Medulla oblongata (tissue), 1 donor: ENCODE results near the gene MYH13.
"Not testable (repeated sequence)": the region's sequence is repeated elsewhere in the genome, so short reads cannot be mapped to it uniquely, and the experiment has no call there.

Source experiments
- DNase-seq: peaks from one replicate; pipeline ENCODE4 v3.0.0-alpha.2; 2015; ENCODE audit errors: extremely low spot score

The MYH13 gene

DNA sequence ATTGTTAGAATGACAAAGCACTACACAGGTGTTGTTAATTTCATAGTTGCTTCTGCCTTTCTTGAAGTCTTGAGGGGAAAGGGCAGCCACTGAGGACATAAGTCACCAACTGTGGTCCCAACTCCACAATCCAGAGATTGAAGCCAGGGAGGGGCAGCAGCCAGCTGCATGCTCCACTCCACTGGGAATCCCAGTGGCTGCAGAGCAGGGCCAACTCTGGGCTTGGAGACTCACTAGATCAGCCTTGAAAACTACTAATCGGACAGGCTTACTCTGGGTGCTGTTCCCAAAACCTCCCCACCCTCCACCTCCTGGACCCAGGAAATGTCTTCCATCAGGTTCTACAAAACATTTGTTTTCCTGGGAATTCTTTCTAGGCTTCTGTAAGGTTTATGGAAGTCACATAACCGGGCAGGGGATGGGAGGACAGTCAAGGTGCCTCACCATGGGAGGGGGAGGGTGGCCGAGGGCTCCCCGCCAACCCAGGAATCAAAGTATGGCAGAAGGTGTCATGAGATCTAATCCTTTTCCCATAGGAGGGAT lies 68.0 kb downstream of the MYH13 start:
- DNase-seq: no peak

DNA sequence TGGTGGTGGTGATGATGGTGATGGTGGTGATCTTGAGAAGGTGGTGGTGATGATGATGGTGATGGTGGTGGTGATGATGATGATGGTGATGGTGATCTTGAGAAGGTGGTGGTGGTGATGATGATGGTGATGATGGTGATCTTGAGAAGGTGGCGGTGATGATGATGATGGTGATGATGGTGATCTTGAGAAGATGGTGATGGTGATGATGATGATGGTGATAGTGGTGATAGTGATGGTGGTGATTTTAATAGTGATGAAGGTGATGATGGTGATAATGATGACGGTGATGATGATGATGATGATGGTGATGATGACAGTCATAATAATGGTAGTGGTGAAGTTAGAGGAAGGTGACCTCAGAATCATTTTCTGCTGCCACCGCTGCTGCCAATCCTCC lies 75.1 kb downstream of the MYH13 start:
- DNase-seq: no peak

DNA sequence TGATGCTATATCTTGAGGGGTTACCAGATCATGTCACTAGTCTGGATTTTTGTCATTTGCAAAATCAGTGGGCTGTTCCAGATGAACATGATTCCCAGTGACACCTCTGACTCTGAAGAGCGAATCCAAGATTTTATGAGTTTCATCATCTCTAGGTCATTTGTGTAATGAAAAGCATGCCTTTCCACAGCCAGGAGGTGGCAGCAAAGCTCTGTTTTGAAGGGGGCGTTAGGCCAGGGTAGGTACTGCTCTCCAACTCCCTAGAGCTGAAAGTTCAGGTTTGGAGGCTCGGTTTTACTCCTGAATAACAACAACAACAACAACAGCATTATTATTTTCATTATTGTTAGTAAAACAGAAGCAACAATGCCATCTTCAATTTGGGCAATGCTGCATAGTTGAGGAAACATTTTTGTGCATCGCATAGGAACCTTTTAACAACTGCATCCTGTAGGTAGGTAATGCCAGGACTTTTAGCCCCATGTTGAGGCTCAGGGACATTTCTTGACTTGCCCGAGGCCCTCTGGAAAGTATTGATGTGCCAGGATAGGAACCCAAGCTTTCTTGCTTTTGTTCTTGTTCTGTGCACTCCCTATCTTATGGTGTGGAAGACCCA lies 77.0 kb downstream of the MYH13 start:
- peak; percentile 73 for DNase-seq

DNA sequence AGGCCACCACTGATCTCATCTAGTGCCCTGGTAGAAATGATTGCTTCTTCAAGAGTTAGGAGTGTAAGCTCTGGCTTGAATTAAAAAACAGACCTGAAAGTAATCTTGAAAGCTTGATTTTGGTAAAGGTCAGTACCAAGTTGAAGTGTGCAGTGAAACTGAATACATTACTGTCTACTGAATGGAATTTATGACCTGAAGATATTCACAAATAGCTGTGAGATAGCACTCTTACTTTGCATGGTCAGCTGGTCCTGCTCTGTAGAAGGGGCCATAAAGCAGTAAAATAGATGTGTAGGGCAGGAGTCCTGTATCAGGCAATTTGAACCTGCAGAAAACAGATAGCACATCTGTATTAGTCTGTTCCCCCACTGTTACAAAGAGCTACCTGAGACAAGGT lies 78.6 kb downstream of the MYH13 start:
- DNase-seq: no peak

DNA sequence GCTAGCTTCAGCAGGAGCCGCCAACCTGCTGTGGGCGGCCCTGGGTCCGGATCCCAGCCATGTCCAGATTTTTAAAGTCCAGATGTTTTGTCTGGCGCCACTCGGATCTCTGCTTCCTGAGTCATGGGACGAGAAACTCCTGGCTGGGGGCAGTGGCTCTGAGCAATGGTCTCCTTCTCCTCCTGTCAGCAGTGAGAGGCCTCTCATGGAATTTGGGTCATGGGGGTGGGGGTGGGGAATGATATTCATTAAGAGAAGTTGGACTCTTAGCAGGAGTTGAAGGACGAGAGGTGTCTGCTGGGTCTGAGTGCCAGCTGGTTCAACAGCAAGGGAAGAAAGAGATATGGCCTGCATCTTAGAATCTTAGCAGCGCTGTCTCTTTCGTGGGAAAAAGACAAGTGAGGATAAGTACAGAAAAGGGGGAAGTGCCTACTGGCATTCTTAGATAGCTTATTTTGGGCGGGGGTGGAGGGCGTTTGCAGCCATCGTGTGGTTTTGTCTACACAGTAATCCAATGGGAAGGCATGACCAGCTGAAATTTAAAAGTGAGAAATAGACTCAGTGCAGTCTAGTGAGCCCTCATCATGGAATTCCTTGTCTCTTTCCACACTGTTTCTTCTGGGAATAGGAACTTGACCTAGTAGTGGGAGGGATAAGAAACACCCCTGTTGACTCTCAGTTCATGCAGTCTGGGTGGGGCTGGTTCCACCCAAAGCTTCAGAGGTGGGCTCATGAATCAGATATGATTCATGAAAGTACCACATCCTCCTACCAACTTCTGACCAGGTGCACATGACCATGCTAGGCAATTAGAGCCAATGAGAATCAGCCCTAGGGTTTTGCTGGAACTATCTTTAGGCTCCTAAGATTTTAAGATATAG lies 80.5 kb downstream of the MYH13 start:
- no peak for DNase-seq

DNA sequence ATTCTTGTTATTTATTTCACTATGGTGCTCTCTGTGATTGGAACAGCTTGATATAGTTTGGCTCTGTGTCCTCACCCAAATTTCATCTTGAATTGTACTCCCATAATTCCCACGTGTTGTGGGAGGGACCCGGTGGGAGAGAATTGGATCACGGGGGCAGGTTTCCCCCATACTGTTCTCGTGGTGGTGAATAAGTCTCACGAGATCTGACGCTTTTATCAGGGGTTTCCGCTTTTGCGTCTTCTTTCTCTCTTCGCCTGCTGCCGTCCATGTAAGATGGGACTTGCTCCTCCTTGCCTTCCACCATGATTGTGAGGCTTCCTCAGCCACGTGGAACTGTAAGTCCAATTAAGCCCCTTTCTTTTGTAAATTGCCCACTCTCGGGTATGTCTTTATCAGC lies 81.2 kb downstream of the MYH13 start:
- DNase-seq: not testable (repeated sequence)

DNA sequence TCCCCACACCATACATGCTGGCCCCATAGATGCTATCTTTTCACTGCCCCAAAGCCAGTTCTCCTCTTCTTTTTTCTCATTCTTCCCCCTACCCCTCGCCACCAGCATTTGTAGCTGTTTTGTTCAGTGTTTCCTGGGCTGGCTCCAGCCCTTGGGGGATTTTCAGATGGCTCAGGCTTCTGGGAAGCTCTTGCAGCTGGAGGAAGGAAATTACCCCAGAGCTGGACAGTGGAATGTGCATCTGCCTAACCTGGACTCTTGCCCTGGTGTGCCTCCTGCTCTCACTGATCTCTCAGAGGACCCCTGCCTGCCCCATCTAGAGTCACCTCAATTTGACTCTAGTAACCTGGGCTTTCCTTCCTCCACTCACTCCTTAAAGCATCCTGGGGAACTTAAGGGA lies 82.8 kb downstream of the MYH13 start:
- DNase-seq: no peak

DNA sequence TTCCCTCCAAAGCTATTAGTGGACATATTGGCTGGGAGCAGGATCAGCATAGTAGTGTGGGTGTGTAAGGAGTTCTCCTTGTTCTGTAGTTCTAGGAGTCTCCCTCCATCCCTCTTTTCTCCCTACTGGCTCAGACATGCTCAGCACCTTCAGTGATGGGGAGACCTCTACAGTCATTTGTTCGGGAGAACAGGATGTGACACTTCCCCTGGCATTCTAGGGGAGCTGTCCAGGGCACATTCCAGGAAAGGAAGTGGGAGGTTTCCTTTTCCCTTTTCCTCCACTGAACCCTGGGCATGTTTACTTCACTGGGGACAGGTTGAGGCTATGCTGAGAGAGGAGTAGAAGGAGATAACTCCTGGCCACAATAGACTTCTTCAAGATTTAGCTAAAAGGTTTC lies 86.5 kb downstream of the MYH13 start:
- no peak for DNase-seq

DNA sequence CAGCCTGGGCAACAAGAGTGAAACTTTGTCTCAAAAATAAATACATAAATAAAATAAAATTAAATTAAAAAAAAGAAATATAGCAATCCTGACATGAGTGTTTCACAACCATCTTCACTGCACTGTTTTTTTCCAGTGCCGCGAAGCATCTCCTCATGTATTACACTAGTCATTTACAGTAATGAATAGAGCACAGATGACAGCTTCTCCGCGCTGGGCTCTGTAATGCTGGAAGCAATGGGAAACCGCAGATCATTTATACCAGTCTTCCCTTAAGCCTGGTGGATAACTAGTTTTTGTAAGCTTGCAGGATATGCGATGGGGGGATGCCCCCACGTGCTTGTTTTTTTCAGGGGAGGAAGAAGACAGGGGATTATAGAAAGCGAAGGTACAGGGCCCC lies 86.9 kb downstream of the MYH13 start:
- DNase-seq: no peak

DNA sequence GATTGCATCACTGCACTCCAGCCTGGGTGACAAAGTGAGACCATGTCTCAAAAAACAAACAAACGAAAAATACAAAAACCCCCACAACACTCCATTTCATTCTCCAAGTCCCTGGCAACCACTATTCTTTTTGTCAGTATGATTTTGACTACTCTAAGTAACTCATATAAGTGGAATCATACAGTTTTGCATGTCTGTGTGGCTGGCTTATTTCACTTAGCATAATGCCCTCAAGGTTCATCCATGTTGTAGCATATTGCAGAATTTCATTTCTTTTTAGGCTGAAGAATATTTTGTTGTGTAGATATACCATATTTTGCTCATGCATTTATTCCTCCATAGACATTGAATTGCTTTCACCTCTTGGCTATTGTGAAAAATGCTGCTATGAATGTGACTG lies 92.7 kb downstream of the MYH13 start:
- no peak for DNase-seq

DNA sequence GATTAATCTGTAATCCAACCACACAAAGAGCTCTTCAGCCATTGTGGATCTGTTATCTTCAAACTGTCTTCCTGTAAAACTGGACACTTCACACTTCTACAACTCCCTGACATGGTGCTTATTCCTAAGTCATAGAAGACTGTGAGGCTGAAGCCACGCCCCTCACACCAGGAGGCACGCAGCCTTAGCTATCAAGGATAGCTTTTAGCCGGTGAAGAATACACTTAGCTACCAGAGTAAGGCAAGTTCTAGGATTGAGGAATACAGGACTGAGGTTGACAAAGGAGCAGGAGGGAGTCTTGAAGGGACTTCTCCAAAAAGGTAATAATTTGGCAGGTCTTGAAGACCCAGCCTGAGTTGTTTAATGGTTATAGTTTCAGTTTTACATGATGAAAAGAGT lies 94.6 kb downstream of the MYH13 start:
- no peak for DNase-seq

DNA sequence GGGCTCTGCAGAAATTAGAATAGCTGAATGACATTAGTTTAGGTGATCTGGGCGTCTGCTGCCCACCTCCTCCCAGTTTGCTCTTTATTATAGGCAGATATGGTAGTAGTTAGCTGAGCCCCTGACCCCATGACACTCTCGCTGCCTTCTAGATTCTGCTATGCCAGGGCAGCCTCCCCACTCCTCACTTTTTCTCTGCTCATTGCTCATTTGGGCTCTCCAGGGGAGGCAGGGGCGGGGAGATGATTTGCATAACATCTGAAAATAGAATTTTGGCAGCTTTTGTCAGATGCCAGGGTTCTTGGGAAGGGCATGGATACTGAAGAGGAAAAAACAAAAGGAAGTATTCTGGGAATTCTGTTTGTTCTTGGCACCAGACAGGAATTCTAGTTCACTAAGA lies 96.4 kb downstream of the MYH13 start:
- no peak for DNase-seq

DNA sequence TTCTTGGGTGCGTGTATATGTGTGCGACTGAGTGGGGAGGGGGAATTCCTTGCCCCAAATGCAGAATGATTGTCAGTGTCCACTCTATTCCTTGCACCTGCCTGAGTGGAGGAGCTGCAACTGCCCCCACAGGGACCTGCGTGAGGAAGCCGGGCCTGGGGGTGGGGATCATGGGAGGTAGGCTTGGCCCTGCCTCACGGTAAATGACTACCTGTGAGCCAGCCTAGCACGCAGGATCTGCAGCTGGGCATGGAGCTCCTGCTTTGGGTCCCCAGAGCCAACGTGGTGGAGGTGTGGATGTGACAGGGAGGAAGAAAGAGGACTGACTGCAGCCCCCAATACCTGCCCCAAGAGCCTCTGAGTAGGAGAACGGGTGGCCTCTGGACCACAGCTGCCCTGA lies 97.4 kb downstream of the MYH13 start:
- DNase-seq: no peak

DNA sequence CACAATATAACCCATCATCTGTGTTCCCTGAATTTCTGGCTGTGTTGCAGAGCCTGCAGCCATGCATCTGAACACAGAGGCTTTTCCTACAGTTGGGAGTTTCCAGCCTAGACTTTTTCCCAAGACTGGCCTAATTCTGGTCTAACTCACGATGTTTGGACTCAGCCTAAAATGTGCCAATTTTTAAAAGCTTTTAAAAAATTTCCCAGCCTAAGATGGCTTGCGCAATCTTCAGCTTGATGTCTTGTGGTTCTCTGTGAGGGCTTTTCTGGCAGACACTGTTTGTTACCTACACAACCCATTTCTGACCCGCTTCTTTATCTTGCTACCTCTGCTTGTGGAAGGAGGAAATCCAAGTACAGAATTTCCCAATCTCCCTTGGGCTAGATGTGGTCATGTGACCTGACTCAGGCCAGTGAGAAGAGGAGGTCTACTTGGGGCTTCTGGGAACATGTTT lies 101.7 kb downstream of the MYH13 start:
- no peak for DNase-seq

DNA sequence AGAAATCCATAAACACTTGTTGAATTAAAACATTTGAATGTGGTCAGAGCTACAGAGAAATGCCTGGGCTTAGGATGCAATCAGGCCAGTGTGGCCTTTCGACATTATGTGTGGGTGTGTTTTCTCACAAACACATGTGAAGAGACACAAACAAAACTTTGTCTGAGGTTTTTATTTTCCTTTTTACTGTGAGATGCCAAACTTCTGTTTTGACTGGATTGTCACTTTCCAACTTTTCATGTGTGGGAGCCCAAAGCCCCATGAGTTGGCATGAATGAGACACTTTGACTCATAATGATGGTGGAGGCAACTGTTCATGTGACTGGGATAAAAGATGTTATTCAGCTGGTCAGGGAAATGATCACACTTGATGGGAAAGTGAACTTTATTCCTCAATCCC lies 102.5 kb downstream of the MYH13 start:
- no peak for DNase-seq

DNA sequence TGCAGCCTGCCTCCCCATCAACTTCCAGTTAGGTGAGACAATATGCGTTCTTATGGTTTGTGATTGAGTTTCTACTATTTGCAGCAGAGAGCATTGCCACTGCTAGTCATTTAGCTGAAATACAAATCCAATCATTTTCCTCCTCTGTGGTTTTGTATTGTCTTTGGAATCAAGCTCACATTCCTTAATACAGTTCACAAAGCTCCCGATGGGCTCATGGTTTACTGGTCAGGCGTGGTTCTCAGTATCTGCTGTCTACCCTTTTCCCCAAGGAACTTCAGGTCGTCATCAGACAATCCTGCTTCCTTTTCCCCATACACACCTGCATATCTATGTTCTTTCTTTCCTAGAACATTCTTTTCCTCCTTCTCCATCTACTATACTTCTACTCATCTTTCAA lies 104.8 kb downstream of the MYH13 start:
- DNase-seq: no peak

DNA sequence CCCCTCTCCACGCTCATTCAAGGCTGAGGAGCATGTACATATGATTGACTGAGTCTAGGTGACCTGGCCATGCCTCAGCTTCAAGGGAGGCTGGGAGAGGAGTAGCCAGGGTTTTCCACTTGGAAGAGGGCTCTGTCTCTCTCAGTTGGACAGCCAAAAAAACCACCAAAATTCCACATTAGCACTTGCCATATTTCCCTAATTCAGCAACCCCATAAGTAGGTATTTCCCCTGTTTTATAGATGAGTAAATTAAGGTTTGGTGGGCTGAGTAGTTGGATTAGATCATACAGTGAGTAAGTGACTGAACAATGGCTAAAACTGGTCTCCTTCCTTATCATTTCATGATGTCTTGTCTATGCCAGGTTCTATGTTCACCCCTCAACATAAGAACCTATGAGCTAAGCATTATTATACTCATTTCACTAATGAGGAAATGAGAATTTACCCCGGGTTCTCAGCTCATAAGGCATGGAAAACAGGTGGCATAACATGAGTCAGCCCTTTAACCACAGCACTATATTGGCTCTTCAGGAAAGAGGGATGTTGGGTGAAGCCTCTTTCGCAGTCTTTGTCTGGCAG lies 106.4 kb downstream of the MYH13 start:
- no peak for DNase-seq

DNA sequence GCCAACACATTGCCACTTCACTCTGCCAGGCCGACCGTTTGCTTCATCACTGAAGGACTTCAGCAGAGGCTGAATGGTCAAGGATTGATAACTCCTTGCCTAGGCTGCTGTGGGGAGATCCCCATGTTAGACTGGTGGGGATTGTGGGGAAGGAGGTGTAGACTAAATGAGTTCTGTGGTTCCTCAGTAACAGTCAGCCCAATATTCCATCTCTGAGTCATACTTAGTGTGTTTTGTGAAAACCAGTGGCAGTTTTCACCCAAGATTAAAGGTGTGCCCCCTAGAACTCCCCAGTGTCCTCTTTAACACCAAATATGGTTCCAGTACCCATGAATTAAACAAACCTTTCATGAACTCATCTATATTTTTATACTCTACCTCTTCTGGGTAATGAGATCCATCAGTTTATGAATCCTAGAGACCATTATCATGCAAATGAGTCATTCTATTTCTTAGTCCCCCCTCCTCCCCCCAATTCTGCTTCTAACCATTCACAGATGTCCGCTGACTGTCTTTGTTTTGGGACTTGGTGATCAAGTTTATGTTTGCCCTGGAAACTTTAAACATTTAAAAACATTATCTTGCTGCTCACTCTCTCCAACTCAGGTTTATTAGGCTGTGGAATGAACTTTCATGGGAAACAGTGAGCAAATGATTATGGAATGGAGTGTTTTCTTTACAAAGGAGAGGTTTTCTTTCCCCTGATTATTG lies 107.6 kb downstream of the MYH13 start:
- no peak for DNase-seq

DNA sequence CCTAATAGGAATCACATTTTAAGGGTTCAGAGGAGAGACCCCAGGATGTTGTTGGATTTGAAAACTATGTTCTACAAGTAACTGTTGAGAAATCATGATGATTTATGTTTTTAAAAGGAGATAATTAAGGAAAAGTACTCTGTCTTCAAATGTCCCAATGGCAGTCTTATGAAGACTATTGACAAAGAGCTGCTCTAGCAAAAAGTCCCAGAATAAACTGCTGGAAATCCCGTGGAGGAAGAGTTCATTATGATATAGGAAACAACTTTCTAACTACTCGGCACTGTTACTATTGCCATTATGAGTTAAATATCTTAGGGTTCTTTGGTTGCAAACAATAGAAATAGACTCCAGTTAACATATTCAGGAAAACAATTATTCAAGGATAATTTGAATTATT lies 108.8 kb downstream of the MYH13 start:
- DNase-seq: no peak

DNA sequence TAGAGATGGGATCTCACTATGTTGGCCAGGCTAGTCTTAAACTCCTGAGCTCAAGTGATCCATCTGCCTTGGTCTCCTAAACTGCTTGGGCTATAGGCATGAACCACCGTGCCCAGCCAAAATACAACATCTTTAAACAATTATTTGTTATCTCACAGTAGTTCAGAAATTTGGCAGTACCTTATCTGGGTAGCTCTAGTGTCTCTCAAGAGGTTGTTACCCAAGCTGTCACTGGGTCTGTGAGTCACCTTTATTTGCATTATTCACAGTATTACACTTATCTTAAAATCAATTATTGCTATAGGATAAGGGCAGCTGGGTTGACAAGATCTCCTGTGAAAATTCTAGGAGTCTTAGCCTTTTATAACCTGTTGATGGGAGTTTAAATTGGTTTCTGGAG lies 110.4 kb downstream of the MYH13 start:
- DNase-seq: no peak

DNA sequence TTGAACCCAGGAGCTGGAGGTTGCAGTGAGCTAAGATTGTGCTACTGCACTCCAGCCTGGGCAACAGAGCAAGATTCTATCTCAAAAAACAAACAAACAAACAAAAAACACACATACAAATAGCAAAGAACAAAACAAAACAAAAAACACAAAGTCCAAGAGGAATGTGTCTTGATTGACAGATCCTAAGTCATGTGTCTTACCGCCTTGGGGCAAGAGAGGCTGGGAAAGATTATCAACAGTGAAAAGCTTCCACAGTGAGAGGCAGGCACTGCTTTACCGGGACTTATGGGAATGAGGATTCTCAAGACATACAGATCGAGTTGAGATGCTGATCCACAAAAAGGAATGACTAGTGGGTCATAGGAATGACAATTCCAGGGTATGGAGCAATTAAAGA lies 111.7 kb downstream of the MYH13 start:
- DNase-seq: no peak
